Choroid plexus epithelial cell (primary cell): ENCODE measurements around the gene PYCR2.

ENCODE experiments used
- DNase-seq: peaks from one replicate; pipeline ENCODE4 v3.0.0-alpha.2; 2010; ENCODE audit warnings: low read depth
- H3K4me3 ChIP-seq: 2 replicates; pipeline ENCODE4 v1.5.1; 2011; ENCODE audit warnings: low read depth, mild to moderate bottlenecking, control low read depth, low read length, moderate library complexity
- CTCF ChIP-seq: conservative IDR thresholded peaks from 2 replicates; pipeline ENCODE4 v1.5.1; 2011; ENCODE audit warnings: low read depth, mild to moderate bottlenecking, control low read depth, inconsistent platforms, low read length, moderate library complexity

PYCR2 gene

GRCh38 chr1:225883616-225884265, 40.3 kb downstream of the PYCR2 start:
- no peak for TF ChIP-seq CTCF
- DNase-seq = no peak
- no peak overlapping the region for H3K4me3 ChIP-seq

- peak overlapping the region; percentile 95 for H3K4me3 ChIP-seq
- peak; percentile 39 for DNase-seq
- no peak for TF ChIP-seq CTCF
These were observed 41.1 kb downstream of the PYCR2 start for GRCh38 chr1:225882694-225883615.

GRCh38 chr1:225881959-225882693, 41.9 kb downstream of the PYCR2 start, which contains the start of gene TMEM63A:
Gene TMEM63A (minus strand): TSS chr1:225882380. CDS start chr1:225877580, 4,800 bp downstream.
- peak; percentile 79 for DNase-seq
- peak within 1 kb of the TSS; percentile 95 for H3K4me3 ChIP-seq
- TF ChIP-seq CTCF = no peak

- peak overlapping the region; percentile 95 for H3K4me3 ChIP-seq
- peak; percentile 30 for DNase-seq
- no peak for TF ChIP-seq CTCF
These were observed 42.7 kb downstream of the PYCR2 start for GRCh38 chr1:225881081-225881958.

GRCh38 chr1:225880636-225881035, 43.4 kb downstream of the PYCR2 start:
- DNase-seq = no peak
- TF ChIP-seq CTCF = no peak
- H3K4me3 ChIP-seq = no peak overlapping the region

GRCh38 chr1:225880222-225880588, 43.8 kb downstream of the PYCR2 start:
- no peak for DNase-seq
- H3K4me3 ChIP-seq = no peak overlapping the region
- TF ChIP-seq CTCF = no peak
